Measurements from ENCODE around the gene PEX5.

The PEX5 gene

DNA sequence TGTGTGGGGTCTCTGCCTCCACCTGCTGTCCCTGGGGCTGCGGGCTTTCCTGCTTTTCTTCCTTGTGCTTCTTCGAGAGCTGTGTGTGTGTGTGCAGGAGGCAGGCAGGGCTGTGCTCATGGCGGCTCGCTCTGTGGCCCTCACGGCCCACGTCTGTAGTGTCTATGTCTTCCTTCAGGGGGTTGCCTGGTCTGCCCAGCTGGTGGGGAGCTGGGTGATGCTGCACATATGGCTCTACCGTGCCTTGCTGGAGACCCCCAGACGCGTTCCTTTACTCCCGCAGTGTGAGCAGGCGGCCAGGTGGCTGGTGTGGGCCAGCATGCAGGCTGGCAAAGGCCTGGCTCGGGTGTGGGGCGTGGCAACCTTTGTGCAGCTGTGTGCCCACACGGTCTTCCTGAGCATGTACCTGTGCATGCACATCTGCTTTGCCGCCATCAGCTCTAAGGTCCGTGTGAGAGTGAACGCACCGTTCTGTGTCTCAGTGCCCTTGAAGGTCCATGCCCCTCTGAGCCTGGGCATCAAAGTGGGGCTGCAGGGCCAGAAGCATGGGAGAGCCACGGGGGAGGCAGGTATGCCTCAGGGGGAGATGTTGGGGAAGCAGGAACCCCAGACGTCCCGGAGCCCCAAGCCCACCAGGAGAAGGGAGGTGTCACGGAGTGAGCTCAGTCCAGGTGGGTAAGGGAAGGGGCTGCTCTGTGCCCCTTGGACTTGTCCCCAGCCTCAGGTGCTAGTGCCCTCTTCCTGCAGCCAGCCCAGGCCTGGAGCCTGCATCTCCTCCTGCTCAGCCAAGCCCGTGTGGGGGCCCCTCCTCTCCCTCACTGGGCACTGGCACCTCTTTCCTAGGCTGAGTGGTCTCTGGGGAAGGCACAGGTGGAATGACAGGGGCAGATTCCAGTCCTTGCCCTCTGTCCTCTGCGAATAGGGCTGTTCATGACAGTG lies 33.0 kb upstream of the PEX5 start:
- TF ChIP-seq, protein P1, sequence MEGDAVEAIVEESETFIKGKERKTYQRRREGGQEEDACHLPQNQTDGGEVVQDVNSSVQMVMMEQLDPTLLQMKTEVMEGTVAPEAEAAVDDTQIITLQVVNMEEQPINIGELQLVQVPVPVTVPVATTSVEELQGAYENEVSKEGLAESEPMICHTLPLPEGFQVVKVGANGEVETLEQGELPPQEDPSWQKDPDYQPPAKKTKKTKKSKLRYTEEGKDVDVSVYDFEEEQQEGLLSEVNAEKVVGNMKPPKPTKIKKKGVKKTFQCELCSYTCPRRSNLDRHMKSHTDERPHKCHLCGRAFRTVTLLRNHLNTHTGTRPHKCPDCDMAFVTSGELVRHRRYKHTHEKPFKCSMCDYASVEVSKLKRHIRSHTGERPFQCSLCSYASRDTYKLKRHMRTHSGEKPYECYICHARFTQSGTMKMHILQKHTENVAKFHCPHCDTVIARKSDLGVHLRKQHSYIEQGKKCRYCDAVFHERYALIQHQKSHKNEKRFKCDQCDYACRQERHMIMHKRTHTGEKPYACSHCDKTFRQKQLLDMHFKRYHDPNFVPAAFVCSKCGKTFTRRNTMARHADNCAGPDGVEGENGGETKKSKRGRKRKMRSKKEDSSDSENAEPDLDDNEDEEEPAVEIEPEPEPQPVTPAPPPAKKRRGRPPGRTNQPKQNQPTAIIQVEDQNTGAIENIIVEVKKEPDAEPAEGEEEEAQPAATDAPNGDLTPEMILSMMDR (IDR thresholded peaks at IDR 0.05; ENCODE audit: insufficient read depth, low read length, missing control alignments) = no peak
- POLR2A ChIA-PET = no interaction called here

GRCh38 chr12:7157391-7157790 lies 32.1 kb upstream of the PEX5 start:
- H3K4me3 ChIP-seq (ENCODE audit: low read depth, low read length) = no peak overlapping the region
- no peak for DNase-seq (ENCODE audit: low read depth, low spot score)
- ChIA-PET POLR2A (no interaction called here), CTCF (interaction anchor here (1.1 to 7.3 kb wide), 3 partner anchors 9 to 31 kb away, joined by 3 to 151 read pairs (median 5); no protein-coding TSS in a partner anchor)
- TF ChIP-seq, protein P1 (IDR thresholded peaks at IDR 0.05; ENCODE audit: insufficient read depth, low read length, missing control alignments) = no peak

More for the DNA sequence above, 33.0 kb upstream of the PEX5 start:
- DNase-seq (ENCODE audit: low read depth, low spot score) = no peak
- no peak overlapping the region for H3K4me3 ChIP-seq (ENCODE audit: low read depth, low read length)
- CTCF ChIA-PET = interaction anchor here (1.0 to 7.3 kb wide), 6 partner anchors 8 to 43 kb away, joined by 3 to 151 read pairs (median 6); no protein-coding TSS in a partner anchor

GRCh38 chr12:7158781-7159609 lies 30.5 kb upstream of the PEX5 start:
- POLR2A ChIA-PET = no interaction called here
- DNase-seq (ENCODE audit: low read depth, low spot score) = no peak
- TF ChIP-seq, protein P1 (IDR thresholded peaks at IDR 0.05; ENCODE audit: insufficient read depth, low read length, missing control alignments) = no peak
- no peak overlapping the region for H3K4me3 ChIP-seq (ENCODE audit: low read depth, low read length)
- CTCF ChIA-PET = interaction anchor here (7.3 kb wide), 1 partner anchor 15 kb away, joined by 151 read pairs; no protein-coding TSS in a partner anchor

DNA sequence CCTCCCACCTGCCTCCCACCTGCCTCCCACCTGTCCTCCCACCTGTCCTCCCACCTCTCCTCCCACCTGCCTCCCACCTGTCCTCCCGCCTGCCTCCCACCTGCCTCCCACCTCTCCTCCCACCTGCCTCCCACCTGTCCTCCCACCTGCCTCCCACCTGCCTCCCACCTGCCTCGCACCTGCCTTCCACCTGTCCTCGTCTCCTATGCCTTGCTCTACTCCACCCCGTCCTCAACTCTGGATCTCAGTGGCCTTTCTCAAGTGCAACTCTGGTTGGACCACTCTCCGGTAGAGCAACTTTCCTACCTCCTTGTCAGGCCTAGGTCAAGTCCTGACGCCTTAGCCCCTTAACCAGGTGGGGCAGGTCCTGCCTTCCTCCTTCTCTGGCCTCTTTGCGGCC lies 29.3 kb upstream of the PEX5 start:
- ChIA-PET POLR2A (no interaction called here), CTCF (interaction anchor here (0.6 to 6.7 kb wide), 3 partner anchors 15 to 50 kb away, joined by 3 to 61 read pairs (median 3); no protein-coding TSS in a partner anchor)
- TF ChIP-seq, protein P1 (IDR thresholded peaks at IDR 0.05; ENCODE audit: insufficient read depth, low read length, missing control alignments) = no peak
- no peak for DNase-seq (ENCODE audit: low read depth, low spot score)
- no peak overlapping the region for H3K4me3 ChIP-seq (ENCODE audit: low read depth, low read length)

DNA sequence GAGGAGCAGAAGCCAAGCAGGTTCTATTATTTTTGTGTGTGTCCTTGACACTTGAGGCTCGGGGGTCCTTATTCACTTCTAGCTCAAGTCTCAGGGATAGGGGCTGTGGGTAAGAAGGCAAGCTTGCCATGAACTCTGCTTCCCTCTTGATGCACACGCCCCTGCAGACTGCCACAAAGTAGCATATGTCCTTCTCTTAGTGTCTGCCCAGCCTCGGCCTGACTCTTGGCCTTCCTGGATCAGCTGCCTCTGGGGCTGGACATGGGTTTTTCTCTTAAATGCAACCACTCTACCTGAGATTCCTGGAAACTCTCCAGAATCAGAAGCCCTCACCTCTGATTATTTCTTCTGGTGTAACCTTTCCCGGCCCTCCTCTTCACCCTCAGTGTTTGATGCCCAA lies 28.2 kb upstream of the PEX5 start:
- no peak for DNase-seq (ENCODE audit: low read depth, low spot score)
- CTCF ChIA-PET = interaction anchor here (0.9 to 6.7 kb wide), 5 partner anchors 9 to 51 kb away, joined by 3 to 61 read pairs (median 5); no protein-coding TSS in a partner anchor
- TF ChIP-seq, protein P1 (IDR thresholded peaks at IDR 0.05; ENCODE audit: insufficient read depth, low read length, missing control alignments) = no peak
- no peak overlapping the region for H3K4me3 ChIP-seq (ENCODE audit: low read depth, low read length)
- POLR2A ChIA-PET = no interaction called here

All from AG04449 (cell line).